ENCODE data around the gene DHRS4. TPM values are rescaled to one million over a fixed set of nuclear protein-coding genes. Genes with fewer than 3 reads are reported as not detected.

DHRS4 gene
- total and polyA plus RNA-seq, 2 of the 13 experiments (the other 11 are each of a cell fraction or from before 2014, with no cell fraction given): 23.9 to 45.1 TPM

DNA sequence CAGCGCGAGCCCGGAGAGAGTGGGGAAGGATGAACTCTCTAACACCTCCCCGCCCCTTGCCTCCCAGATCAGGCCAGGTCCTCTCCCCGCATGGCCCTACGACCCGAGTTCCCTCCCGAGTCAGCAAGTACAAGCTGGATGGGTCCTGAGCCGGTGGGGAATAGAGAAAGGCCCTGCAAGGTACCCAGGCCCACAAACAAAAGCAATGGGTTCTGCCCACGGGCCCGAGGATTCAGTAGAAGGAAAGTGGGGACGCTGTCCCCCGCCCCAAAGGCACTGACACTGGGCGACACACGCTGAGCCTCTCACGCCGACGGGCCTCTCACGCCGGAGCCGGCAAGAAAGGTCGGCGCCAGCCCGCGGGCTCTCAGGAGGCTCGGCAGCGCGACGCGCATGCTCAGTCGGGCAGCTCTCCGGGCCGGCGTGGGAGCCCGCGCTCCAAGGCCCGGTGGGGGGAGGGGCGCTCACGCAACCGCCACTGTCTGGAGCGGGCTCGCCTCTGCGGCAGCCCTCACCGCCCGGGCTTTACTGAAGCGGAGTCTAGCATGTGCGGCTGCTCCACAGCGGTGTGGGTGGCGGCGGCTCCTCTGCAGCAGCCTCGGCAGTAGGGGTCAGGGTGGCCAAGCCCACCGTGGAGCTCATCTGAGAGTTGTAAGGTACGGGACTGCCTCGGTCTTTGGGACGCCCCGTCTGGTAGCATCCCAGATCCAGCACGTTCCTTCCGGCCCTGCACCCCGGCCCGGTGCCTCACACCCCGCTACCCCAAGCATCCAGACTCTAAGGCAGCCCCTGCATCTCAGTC is 16.1 kb downstream of the DHRS4 start (continued):
- TF ChIP-seq ISL2 (CRISPR knock-in tag; IDR thresholded peaks at IDR 0.05) (peak; percentile 66), EED (CRISPR knock-in tag; IDR thresholded peaks at IDR 0.05) (0 out of 2 replicates have a peak, but pooled peaks have one; percentile 28), ZNF782 (CRISPR knock-in tag; IDR thresholded peaks at IDR 0.05; ENCODE audit: borderline replicate concordance) (0 out of 2 replicates have a peak, but pooled peaks have one; percentile 56), KMT2B (CRISPR knock-in tag; IDR thresholded peaks at IDR 0.05) (peak; percentile 90), ZSCAN21 (CRISPR knock-in tag; IDR thresholded peaks at IDR 0.05; ENCODE audit: borderline replicate concordance) (peak; percentile 89; the same call in 1 of the 2 replicates), ZNF333 (CRISPR knock-in tag; IDR thresholded peaks at IDR 0.05; ENCODE audit: borderline replicate concordance) (peak; percentile 47; the same call in 1 of the 2 replicates), ZFP82 (CRISPR knock-in tag; IDR thresholded peaks at IDR 0.05; ENCODE audit: borderline replicate concordance) (peak; percentile 49; the same call in 1 of the 2 replicates), PITX1 (CRISPR knock-in tag; IDR thresholded peaks at IDR 0.05) (peak; percentile 77), MYNN (CRISPR knock-in tag; IDR thresholded peaks at IDR 0.05; ENCODE audit: low read depth) (peak; percentile 92)
- TF ChIP-seq, protein P1, sequence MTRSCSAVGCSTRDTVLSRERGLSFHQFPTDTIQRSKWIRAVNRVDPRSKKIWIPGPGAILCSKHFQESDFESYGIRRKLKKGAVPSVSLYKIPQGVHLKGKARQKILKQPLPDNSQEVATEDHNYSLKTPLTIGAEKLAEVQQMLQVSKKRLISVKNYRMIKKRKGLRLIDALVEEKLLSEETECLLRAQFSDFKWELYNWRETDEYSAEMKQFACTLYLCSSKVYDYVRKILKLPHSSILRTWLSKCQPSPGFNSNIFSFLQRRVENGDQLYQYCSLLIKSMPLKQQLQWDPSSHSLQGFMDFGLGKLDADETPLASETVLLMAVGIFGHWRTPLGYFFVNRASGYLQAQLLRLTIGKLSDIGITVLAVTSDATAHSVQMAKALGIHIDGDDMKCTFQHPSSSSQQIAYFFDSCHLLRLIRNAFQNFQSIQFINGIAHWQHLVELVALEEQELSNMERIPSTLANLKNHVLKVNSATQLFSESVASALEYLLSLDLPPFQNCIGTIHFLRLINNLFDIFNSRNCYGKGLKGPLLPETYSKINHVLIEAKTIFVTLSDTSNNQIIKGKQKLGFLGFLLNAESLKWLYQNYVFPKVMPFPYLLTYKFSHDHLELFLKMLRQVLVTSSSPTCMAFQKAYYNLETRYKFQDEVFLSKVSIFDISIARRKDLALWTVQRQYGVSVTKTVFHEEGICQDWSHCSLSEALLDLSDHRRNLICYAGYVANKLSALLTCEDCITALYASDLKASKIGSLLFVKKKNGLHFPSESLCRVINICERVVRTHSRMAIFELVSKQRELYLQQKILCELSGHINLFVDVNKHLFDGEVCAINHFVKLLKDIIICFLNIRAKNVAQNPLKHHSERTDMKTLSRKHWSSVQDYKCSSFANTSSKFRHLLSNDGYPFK (CRISPR knock-in tag; IDR thresholded peaks at IDR 0.05; ENCODE audit: borderline replicate concordance): peak; percentile 49; the same call in 1 of the 2 replicates
- TF ChIP-seq, protein P2, sequence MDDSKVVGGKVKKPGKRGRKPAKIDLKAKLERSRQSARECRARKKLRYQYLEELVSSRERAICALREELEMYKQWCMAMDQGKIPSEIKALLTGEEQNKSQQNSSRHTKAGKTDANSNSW (CRISPR knock-in tag; IDR thresholded peaks at IDR 0.05; ENCODE audit: borderline replicate concordance): 0 out of 2 replicates have a peak, but pooled peaks have one; percentile 53
- TF ChIP-seq, protein P3, sequence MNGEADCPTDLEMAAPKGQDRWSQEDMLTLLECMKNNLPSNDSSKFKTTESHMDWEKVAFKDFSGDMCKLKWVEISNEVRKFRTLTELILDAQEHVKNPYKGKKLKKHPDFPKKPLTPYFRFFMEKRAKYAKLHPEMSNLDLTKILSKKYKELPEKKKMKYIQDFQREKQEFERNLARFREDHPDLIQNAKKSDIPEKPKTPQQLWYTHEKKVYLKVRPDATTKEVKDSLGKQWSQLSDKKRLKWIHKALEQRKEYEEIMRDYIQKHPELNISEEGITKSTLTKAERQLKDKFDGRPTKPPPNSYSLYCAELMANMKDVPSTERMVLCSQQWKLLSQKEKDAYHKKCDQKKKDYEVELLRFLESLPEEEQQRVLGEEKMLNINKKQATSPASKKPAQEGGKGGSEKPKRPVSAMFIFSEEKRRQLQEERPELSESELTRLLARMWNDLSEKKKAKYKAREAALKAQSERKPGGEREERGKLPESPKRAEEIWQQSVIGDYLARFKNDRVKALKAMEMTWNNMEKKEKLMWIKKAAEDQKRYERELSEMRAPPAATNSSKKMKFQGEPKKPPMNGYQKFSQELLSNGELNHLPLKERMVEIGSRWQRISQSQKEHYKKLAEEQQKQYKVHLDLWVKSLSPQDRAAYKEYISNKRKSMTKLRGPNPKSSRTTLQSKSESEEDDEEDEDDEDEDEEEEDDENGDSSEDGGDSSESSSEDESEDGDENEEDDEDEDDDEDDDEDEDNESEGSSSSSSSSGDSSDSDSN (CRISPR knock-in tag; IDR thresholded peaks at IDR 0.05): peak; percentile 44; the same call in 1 of the 2 replicates
- TF ChIP-seq, protein P4, sequence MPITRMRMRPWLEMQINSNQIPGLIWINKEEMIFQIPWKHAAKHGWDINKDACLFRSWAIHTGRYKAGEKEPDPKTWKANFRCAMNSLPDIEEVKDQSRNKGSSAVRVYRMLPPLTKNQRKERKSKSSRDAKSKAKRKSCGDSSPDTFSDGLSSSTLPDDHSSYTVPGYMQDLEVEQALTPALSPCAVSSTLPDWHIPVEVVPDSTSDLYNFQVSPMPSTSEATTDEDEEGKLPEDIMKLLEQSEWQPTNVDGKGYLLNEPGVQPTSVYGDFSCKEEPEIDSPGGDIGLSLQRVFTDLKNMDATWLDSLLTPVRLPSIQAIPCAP (CRISPR knock-in tag; IDR thresholded peaks at IDR 0.05; ENCODE audit: low read depth): 0 out of 2 replicates have a peak, but pooled peaks have one; percentile 51
- TF ChIP-seq, protein P5, sequence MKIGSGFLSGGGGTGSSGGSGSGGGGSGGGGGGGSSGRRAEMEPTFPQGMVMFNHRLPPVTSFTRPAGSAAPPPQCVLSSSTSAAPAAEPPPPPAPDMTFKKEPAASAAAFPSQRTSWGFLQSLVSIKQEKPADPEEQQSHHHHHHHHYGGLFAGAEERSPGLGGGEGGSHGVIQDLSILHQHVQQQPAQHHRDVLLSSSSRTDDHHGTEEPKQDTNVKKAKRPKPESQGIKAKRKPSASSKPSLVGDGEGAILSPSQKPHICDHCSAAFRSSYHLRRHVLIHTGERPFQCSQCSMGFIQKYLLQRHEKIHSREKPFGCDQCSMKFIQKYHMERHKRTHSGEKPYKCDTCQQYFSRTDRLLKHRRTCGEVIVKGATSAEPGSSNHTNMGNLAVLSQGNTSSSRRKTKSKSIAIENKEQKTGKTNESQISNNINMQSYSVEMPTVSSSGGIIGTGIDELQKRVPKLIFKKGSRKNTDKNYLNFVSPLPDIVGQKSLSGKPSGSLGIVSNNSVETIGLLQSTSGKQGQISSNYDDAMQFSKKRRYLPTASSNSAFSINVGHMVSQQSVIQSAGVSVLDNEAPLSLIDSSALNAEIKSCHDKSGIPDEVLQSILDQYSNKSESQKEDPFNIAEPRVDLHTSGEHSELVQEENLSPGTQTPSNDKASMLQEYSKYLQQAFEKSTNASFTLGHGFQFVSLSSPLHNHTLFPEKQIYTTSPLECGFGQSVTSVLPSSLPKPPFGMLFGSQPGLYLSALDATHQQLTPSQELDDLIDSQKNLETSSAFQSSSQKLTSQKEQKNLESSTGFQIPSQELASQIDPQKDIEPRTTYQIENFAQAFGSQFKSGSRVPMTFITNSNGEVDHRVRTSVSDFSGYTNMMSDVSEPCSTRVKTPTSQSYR (CRISPR knock-in tag; IDR thresholded peaks at IDR 0.05; ENCODE audit: borderline replicate concordance): peak; percentile 100
